Lower leg skin (tissue), 3 donors: ENCODE results near the gene RBCK1.

Experiments used
- POLR2A ChIP-seq, 2 donors: fragments of 450-650 bp; IDR thresholded peaks; one replicate each; pipeline ENCODE4 v1.6.1; 2016 to 2017; ENCODE audit warnings: antibody characterized with exemption in 2 of 2, mild to moderate bottlenecking in 1 of 2, moderate library complexity in 1 of 2
- TF ChIP-seq, protein P1 (sequence below), 3 donors: fragments of 450-650 bp; IDR thresholded peaks; one replicate each; pipeline ENCODE4 v1.5.1; 2016; ENCODE audit warnings: antibody characterized with exemption in 3 of 3, mild to moderate bottlenecking in 3 of 3, moderate library complexity in 2 of 3

DNA sequence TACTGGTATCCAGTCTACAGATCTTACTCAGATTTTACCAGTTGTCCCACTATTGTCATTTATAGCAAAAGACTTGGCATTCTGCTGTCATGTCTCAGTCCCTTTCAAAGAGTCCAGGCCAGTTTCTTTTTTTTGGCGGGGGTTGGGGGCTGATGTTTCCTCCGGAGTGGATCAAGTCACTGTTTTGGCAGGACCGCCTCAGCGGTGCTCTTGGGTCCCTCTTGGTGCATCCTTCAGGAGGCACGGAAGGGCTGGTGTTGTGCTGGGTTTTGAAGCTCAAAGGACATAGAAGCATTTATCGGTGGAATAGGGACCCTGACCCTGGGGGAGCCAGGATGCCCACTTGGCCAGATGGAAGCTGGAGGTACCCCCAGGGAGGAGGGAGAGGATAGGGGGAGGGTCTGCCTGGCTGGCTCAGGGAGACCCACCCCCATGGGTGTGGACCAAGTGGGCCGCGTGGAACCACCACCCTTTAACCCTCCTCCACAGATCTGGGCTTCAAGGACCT lies 10.8 kb downstream of the RBCK1 start:
- TF ChIP-seq, protein P1, sequence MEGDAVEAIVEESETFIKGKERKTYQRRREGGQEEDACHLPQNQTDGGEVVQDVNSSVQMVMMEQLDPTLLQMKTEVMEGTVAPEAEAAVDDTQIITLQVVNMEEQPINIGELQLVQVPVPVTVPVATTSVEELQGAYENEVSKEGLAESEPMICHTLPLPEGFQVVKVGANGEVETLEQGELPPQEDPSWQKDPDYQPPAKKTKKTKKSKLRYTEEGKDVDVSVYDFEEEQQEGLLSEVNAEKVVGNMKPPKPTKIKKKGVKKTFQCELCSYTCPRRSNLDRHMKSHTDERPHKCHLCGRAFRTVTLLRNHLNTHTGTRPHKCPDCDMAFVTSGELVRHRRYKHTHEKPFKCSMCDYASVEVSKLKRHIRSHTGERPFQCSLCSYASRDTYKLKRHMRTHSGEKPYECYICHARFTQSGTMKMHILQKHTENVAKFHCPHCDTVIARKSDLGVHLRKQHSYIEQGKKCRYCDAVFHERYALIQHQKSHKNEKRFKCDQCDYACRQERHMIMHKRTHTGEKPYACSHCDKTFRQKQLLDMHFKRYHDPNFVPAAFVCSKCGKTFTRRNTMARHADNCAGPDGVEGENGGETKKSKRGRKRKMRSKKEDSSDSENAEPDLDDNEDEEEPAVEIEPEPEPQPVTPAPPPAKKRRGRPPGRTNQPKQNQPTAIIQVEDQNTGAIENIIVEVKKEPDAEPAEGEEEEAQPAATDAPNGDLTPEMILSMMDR (IDR thresholded peaks at IDR 0.05) = no peak
- TF ChIP-seq POLR2A (IDR thresholded peaks at IDR 0.05) = no peak
